Stimulated activated CD8-positive, alpha-beta memory T cell treated with anti-CD3 and anti-CD28 coated beads, Interleukin-15, amount 100 ng/mL, for 48 hours (primary cell): ENCODE results near the gene ARL4A.

Source experiments
- DNase-seq, 2 donors: peaks; one replicate each; pipeline ENCODE4 v3.0.0-alpha.2; 2020; ENCODE audit warnings: low read depth in 2 of 2

The ARL4A gene

DNA sequence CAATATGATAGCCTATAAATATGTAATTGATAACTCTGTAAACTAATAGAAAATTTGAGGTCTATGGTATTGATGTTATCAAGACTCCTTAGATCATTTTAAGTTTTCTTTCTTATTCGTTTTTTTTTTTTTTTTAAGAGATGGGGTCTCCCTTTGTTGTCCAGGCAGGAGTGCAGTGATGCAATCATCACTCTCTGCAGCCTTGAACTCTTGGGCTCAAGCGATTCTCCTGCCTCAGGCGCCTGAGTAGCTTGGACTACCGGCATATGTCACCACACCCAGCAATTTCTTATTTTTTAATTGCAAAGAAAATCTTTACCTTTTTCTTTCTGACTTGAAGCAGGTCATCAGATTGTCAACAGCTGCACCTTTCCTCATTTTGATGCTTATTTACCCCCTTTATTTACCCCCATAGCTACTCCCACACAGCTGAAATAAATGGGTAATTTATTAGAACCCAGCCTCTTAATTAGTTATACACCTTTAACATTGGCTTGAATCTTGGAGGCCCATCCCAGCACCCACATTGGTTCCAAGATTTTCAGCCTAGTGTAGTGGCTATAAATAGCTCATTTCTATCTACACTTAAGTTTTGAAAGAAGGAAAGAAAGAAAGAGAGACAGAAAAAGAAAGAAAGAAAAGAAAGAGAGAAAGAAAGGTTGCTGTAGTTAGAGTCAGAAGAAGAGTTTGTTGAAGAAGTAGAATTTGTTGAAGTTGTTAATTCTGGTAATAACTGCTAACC is 38.3 kb downstream of the ARL4A start:
- no peak for DNase-seq

DNA sequence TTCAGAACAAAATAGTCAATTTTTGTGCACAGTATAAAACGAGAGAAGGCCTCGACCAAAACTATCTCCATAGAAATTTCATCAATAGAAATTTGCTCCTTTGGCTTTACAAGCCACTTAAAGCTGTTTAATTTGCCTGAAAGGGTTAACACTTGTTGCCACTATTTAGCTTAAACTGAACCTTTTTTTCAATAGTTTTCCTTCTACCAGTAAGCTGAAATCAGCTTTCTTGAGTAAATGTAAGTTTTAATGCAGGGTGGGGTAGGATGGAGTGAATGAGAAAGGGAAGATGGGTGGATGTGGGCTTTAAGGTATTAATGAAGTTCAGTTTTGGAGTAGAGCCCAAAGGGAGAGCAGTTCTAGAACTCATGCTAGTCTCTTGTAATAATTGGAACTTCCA is 39.5 kb downstream of the ARL4A start:
- no peak for DNase-seq

GRCh38 chr7:12727455-12728191 is 40.2 kb downstream of the ARL4A start:
- no peak for DNase-seq

GRCh38 chr7:12728192-12728538 is 40.7 kb downstream of the ARL4A start:
- DNase-seq, result no peak

- DNase-seq, result no peak
Observed at GRCh38 chr7:12729112-12729511, 41.7 kb downstream of the ARL4A start.

DNA sequence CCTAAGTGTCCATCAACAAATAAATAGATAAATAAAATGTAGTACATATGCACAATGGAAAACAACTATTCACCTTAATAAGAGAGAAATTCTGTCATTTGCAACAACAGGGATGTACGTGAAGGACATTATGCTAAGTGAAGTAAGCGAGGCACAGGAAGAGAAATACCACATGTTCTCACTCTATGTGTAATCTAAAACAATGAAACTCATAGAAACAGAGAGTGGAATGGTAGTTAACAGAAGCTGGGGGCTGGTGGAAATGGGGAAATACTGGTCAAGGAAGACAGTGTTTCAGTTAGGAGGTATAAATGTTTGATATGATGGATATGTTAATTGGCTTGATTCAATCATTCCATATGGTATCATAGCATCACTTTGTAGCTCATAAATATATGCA is 43.1 kb downstream of the ARL4A start:
- no peak for DNase-seq

- DNase-seq, result no peak
Observed at GRCh38 chr7:12731214-12731656, 43.8 kb downstream of the ARL4A start.

DNA sequence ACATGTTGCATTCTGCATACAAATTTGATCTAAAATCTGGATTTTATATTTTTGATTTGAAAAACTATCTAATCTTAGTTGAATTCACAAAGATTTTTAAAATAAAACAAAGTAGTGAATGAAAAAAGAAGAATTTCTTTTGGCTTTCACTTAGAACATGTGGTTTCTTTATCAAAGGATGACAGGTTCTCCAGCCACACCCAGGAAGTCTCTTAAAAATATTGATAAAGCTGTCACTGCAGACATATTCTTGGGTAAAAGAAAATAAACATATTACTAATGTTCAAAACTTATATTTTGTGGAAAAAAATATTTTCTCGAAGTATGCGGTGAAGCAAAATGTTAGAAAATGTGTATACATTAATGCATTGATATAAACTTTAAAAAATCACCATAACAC is 44.3 kb downstream of the ARL4A start:
- no peak for DNase-seq

- DNase-seq, result no peak
Observed at GRCh38 chr7:12732428-12732827, 45.0 kb downstream of the ARL4A start.

DNA sequence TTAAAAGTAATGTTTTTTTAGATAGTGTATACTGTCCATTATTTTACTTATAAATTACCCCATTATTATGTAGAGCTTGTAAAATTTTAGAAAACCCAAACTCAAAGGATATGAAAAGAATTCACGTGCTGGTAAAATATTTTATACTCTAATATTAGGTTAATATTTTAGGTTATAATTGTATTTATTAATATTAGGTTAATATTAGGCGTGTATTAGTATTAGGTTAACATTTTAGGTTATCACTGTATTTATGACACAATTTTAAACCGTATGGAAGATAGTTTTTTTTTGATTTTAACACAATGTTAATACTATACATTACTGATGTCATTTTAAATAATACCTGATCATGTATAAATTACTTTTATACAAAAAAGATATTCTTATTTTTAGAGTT is 48.5 kb downstream of the ARL4A start:
- no peak for DNase-seq

DNA sequence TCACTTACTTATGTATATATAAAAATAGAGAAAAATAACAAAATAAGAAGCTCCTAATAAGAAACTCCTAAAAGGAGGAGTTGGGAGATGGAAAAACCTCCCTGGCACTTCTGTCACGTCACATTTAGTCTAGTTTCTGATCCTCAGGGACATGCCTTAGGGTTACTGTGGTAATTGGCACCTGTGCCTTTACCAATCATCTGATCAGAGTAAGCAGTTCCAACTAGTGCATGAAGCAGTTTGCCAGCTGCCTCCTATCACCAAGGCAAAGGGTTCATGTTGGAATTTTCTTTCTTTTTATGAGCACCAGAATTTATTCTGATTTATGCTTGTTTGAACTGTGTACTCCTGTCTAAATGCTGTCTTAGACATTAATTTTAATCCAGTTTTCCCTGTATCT is 49.9 kb downstream of the ARL4A start:
- DNase-seq, result no peak

DNA sequence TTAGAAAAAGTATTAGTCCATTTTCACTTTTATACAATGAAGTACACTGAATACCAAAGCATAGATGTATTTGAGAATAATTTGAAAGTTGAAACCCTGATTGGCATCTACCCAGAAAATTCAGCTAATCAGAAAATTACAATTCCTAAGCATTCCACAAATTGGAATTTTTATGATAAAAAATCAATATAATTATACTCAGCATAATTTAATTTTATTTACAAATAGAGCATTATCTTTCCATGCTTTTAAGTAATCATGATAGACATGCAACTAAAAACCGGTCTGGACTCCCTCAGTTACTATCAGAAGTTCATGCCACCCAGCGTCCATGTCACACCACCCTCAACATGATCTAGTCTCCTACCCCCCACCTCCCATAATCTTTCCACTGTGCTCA is 50.4 kb downstream of the ARL4A start:
- no peak for DNase-seq

- no peak for DNase-seq
Observed at GRCh38 chr7:12738665-12739064, 51.2 kb downstream of the ARL4A start.
